Camera-type eye (tissue), 1 donor: ENCODE measurements around the gene AGRN. TPM values are rescaled to one million over a fixed set of nuclear protein-coding genes. Genes with fewer than 3 reads are reported as not detected.

ENCODE experiments used
- total RNA-seq: library from RNA; depleted of rRNA; stranded (reverse); fragments of >200 nt; gene quantifications from one replicate; pipeline ENCODE4 v1.2.3, GENCODE V29; 2014

AGRN gene
- 66.7 TPM for total RNA-seq

GRCh38 chr1:1020000-1020404, at the start of gene AGRN:
Gene AGRN (plus strand): TSS chr1:1020120. CDS start chr1:1020173, 53 bp downstream.

DNA sequence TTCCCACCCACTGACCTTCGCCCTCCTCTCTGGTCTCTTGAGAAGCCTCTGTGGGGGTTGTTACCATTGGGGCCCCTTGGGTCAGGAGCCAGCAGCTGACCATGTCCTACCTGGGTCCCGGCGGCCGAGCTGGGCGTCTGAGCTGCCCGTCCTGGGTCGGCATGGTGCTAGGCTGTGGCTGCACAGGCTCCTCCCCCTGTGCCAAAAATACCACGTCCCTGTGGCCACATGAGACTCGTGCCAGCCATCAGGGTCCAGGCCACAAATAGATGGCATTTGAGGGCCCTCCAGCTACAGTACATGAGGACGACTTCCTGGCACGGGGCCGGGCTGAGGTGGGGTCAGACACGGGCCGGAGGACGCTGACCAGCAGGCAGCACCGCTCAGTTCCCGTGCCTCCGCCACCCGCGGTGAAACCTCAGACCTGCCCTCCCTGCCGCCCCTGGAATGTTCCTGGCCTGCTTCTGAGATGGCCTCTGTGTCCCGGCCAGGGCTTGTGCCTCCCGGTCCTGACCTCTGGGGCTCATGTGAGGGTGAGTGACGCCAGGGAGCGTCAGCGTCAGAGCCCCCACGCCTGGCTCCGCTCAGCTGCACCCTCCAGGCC, 37.9 kb upstream of the AGRN start, which contains the start of gene PERM1:
Gene PERM1, minus strand, starts transcription at position 139 of the 604 bp plus-strand sequence. CDS start 1,064 bp downstream, outside the sequence.

DNA sequence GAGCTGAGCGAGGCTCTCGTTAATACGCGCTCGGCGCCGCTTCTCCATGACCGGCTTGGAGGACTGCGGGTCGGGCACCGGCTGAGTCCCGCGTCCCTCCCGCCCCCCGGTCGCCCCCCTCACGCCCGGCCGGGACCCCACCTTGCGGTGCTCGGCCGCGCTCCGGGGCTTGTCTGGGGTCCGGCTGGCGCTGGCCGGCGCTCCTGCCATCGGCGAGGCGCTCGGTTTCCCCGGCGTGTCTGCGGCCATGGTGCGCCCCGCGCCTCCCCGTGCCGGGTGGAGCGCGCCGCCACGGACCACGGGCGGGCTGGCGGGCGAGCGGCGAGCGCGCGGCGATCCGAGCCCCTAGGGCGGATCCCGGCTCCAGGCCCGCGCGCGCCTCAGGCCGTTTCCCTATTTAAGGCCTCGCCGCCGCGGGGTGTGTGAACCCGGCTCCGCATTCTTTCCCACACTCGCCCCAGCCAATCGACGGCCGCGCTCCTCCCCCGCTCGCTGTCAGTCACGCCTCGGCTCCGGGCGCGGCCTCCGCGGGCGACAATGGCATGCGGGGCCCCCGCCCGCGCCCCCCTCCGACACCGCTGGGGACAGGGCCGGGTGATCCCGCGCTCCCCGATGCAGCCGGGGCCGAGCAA, 20.1 kb upstream of the AGRN start, which contains the start of gene HES4:
Gene HES4, minus strand, starts transcription at position 373 of the 632 bp plus-strand sequence. Its CDS starts 124 bp downstream, at position 249.

DNA sequence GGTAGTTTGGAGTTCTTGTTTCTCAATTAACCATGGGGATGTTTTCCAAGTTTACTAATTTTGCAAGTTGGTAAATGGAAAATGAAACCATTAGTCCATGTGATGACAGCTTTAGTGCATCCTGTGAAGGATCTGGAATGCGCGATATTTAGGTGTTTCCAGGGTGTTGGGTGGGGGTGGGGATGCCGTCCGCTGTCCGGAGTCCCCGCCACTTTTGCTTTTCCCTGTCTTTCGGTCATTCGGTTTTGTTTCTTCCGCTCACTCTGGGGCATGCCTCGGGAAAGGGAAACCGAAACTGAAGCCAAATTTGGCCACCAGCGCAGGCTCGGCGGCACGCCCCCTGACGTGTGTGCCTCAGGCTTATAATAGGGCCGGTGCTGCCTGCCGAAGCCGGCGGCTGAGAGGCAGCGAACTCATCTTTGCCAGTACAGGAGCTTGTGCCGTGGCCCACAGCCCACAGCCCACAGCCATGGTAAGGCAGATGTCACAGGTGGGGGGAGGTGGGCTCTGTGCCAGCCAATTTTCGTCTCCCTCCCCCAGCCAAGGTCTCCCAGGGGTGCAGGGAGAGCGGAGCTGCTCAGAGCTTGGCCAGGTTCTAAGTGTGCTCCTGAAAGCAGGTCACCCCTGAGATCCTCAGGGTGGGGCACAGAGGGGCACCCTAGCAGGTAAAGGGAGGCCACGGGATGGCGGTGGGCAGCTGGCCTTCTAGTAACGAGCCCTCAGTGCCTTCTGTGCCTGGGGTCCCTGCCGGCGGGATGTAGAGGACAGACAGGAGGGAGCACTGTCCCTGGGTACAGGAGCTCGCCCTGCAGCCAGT, 6.6 kb upstream of the AGRN start, which contains the start of gene ISG15:
Gene ISG15, plus strand, starts transcription at position 393 of the 817 bp plus-strand sequence. Its CDS starts 77 bp downstream, at position 470.

GRCh38 chr1:1073743-1074587, 54.0 kb downstream of the AGRN start, which contains the start of gene RNF223:
Gene RNF223 (minus strand): TSS chr1:1074306. CDS start chr1:1072566, 1,740 bp downstream.

Other genes starting within 250 kb of the AGRN start
- 102 TPM for gene SAMD11, start 96.2 kb upstream of the AGRN start, total RNA-seq
- gene NOC2L, start 60.9 kb upstream of the AGRN start, total RNA-seq = 52.2 TPM
- 12.9 TPM for gene KLHL17, start 59.5 kb upstream of the AGRN start, total RNA-seq
- gene PLEKHN1, start 53.6 kb upstream of the AGRN start, total RNA-seq = 0.88 TPM
- 1.3 TPM for gene PERM1, start 38.0 kb upstream of the AGRN start, total RNA-seq
- 43.5 TPM for gene HES4, start 20.0 kb upstream of the AGRN start, total RNA-seq
- gene ISG15, start 6.6 kb upstream of the AGRN start, total RNA-seq = 9.9 TPM
- not detected for gene RNF223, start 54.2 kb downstream of the AGRN start, total RNA-seq
- gene C1orf159, start 96.0 kb downstream of the AGRN start, total RNA-seq = 16.2 TPM
- gene TTLL10, start 153.8 kb downstream of the AGRN start, total RNA-seq = not detected
- gene TNFRSF18, start 186.5 kb downstream of the AGRN start, total RNA-seq = not detected
- 0.22 TPM for gene TNFRSF4, start 194.0 kb downstream of the AGRN start, total RNA-seq
- 74.0 TPM for gene SDF4, start 211.9 kb downstream of the AGRN start, total RNA-seq
- gene B3GALT6, start 212.1 kb downstream of the AGRN start, total RNA-seq = 18.1 TPM
- gene C1QTNF12, start 226.6 kb downstream of the AGRN start, total RNA-seq = 2.5 TPM